Mesenchymal stem cell (in vitro differentiated cells and primary cell): ENCODE data around the gene USP25.

Source experiments
- DNase-seq: peaks from one replicate; pipeline ENCODE4 v3.0.0-alpha.2; 2013
- H2AFZ ChIP-seq: one replicate; pipeline ENCODE4 v1.6.1; 2013; ENCODE audit warnings: low read depth, mild to moderate bottlenecking, control low read depth, inconsistent platforms, low read length, moderate library complexity
- H2AK5ac ChIP-seq: 2 replicates; pipeline ENCODE4 v1.6.1; 2013; ENCODE audit warnings: low read length, moderate library complexity, mild to moderate bottlenecking, inconsistent platforms; ENCODE audit not compliant: severe bottlenecking
- H2BK120ac ChIP-seq: one replicate; pipeline ENCODE4 v1.6.1; 2013; ENCODE audit warnings: low read depth, mild to moderate bottlenecking, inconsistent platforms, low read length, moderate library complexity
- H2BK12ac ChIP-seq, 2 experiments: one replicate each; pipeline ENCODE4 v1.6.1; 2013; ENCODE audit warnings: inconsistent platforms in 2 of 2, low read length in 2 of 2, mild to moderate bottlenecking in 2 of 2, moderate library complexity in 2 of 2, control low read depth in 1 of 2
- H2BK15ac ChIP-seq: one replicate; pipeline ENCODE4 v1.6.1; 2013; ENCODE audit warnings: mild to moderate bottlenecking, low read depth, inconsistent platforms; ENCODE audit not compliant: poor library complexity, severe bottlenecking
- H2BK5ac ChIP-seq: 2 replicates; pipeline ENCODE4 v1.6.1; 2013; ENCODE audit warnings: low read depth, mild to moderate bottlenecking, low read length, control low read depth, inconsistent platforms; ENCODE audit not compliant: poor library complexity, severe bottlenecking
- H3K14ac ChIP-seq, 2 experiments: one replicate each; pipeline ENCODE4 v1.6.1; 2013; ENCODE audit warnings: inconsistent platforms in 2 of 2, low read length in 2 of 2, control low read depth in 1 of 2, mild to moderate bottlenecking in 1 of 2, moderate library complexity in 1 of 2
- H3K18ac ChIP-seq, 2 experiments: one replicate each; pipeline ENCODE4 v1.6.1; 2013; ENCODE audit warnings: inconsistent platforms in 2 of 2, low read length in 2 of 2, control low read depth in 1 of 2, low read depth in 1 of 2, mild to moderate bottlenecking in 1 of 2
- H3K23ac ChIP-seq, 2 experiments: one replicate each; pipeline ENCODE4 v1.6.1; 2013; ENCODE audit warnings: inconsistent platforms in 2 of 2, low read length in 2 of 2, mild to moderate bottlenecking in 2 of 2, moderate library complexity in 2 of 2, control low read depth in 1 of 2
- H3K27ac ChIP-seq: 2 replicates; pipeline ENCODE4 v1.5.1; 2013; ENCODE audit warnings: mild to moderate bottlenecking, moderate library complexity, low read length, control low read depth, inconsistent platforms; ENCODE audit not compliant: poor library complexity, severe bottlenecking
- H3K27me3 ChIP-seq, 2 experiments: 2 replicates each; pipeline versions ENCODE4 v1.6.1 to v1.7.0; 2013; ENCODE audit warnings: low read length in 2 of 2, mild to moderate bottlenecking in 2 of 2, moderate library complexity in 2 of 2, control low read depth in 1 of 2, inconsistent platforms in 1 of 2; ENCODE audit not compliant: control insufficient read depth in 1 of 2, insufficient read depth in 1 of 2
- H3K36me3 ChIP-seq, 2 experiments: 2 replicates each; pipeline versions ENCODE4 v1.6.1 to v1.7.0; 2013; ENCODE audit warnings: low read length in 2 of 2, control low read depth in 1 of 2, inconsistent platforms in 1 of 2, low read depth in 1 of 2, mild to moderate bottlenecking in 1 of 2; ENCODE audit not compliant: insufficient read depth in 2 of 2, control insufficient read depth in 1 of 2
- H3K4ac ChIP-seq, 2 experiments: one replicate each; pipeline ENCODE4 v1.6.1; 2013; ENCODE audit warnings: inconsistent platforms in 2 of 2, low read length in 2 of 2, mild to moderate bottlenecking in 2 of 2, moderate library complexity in 2 of 2, control low read depth in 1 of 2, low read depth in 1 of 2
- H3K4me1 ChIP-seq: 2 replicates; pipeline ENCODE4 v1.6.1; 2013; ENCODE audit warnings: low read depth, low read length, control low read depth; ENCODE audit not compliant: control insufficient read depth, insufficient read depth
- H3K4me2 ChIP-seq: 2 replicates; pipeline ENCODE4 v1.6.1; 2013; ENCODE audit warnings: low read length, mild to moderate bottlenecking, inconsistent platforms; ENCODE audit not compliant: poor library complexity, severe bottlenecking
- H3K4me3 ChIP-seq, 2 experiments: 2 replicates each; pipeline versions ENCODE4 v1.5.1 to v1.7.0; 2013; ENCODE audit warnings: low read length in 2 of 2, mild to moderate bottlenecking in 2 of 2, control low read depth in 1 of 2, low read depth in 1 of 2; ENCODE audit not compliant: insufficient read depth in 1 of 2
- H3K79me1 ChIP-seq: replicated peaks from 2 replicates; pipeline ENCODE4 v1.6.1; 2013; ENCODE audit warnings: mild to moderate bottlenecking, control low read depth, low read length, inconsistent platforms; ENCODE audit not compliant: poor library complexity, severe bottlenecking
- H3K9ac ChIP-seq: 2 replicates; pipeline ENCODE4 v1.7.0; 2013; ENCODE audit warnings: mild to moderate bottlenecking, low read length, moderate library complexity
- H3K9me3 ChIP-seq: 2 replicates; pipeline ENCODE4 v1.7.0; 2013; ENCODE audit warnings: mild to moderate bottlenecking, low read length; ENCODE audit not compliant: control insufficient read depth
- H4K8ac ChIP-seq: one replicate; pipeline ENCODE4 v1.6.1; 2013; ENCODE audit warnings: inconsistent platforms, mild to moderate bottlenecking, low read length, moderate library complexity
- H4K91ac ChIP-seq: one replicate; pipeline ENCODE4 v1.6.1; 2013; ENCODE audit warnings: mild to moderate bottlenecking, low read length, inconsistent platforms
- WGBS: methylation state at CpG from one replicate; pipeline ENCODE4 v1.1.7; 2013; ENCODE audit warnings: mixed read lengths; 5-methylcytosine and 5-hydroxymethylcytosine counted together

Gene USP25

DNA sequence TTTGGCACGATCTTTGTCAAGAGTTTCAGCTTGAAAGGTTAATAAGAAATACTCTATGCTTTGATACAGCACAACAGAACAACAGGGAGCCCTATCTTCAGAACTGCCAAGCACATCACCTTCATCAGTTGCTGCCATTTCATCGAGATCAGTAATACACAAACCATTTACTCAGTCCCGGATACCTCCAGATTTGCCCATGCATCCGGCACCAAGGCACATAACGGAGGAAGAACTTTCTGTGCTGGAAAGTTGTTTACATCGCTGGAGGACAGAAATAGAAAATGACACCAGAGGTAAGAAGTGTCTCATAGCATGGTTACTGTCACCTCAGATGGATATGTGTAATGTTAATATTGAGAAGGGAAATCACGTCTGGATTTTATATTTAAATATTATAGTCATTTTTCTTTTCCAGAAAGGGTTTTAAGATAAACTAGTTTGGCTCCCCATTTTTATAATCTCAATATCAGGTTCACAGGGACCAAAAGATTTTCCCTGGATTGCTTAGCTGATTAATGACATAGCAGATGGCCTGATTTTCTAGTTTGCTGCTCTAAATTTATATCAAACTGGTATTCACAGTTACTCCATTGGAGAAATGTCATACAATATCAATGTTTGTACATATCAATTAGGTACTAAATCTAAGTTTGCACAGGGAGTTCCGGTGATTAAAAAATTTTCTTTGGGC lies 97.3 kb downstream of the USP25 start:
- Histone ChIP-seq H2AK5ac (no peak overlapping the region), H4K8ac (no peak overlapping the region), H3K18ac (no peak overlapping the region), H3K4me1 (no peaks in the 10 kb centered on the region), H3K79me1 (peaks cover 14% of the 10 kb centered on the region), H2BK12ac (no peak overlapping the region), H3K27me3 (no peaks in the 10 kb centered on the region), H3K27ac (no peak overlapping the region), H3K36me3 (peaks cover 7 to 50% of the 10 kb centered on the region in 2 experiments), H2AFZ (no peak overlapping the region), H2BK15ac (no peak overlapping the region), H3K14ac (no peak overlapping the region), H3K4me3 (no peak overlapping the region), H3K9me3 (no peaks in the 10 kb centered on the region), H3K4ac (no peak overlapping the region), H4K91ac (no peak overlapping the region), H3K4me2 (no peak overlapping the region), H3K9ac (no peak overlapping the region), H2BK120ac (no peak overlapping the region), H3K23ac (no peak overlapping the region), H2BK5ac (no peak overlapping the region)
- WGBS: 97% methylated on average over 6 of the region's 8 CpGs
- no peak for DNase-seq

DNA sequence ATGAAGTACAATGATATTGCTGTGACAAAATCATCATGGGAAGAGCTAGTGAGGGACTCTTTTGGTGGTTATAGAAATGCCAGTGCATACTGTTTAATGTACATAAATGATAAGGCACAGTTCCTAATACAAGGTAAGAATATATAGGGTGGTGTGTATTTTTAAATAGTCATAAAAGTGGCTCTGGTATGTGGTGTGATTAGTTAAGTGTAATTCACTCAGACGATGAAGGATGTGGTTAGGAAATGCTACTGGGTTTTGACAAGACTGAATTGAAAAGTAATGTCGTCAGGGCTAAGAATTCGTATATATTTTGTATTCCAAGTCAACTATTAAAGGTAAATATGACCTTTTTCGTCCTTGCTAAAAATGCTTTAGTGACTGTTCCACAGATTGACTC lies 101.7 kb downstream of the USP25 start:
- peaks cover 12% of the 10 kb centered on the region for H3K79me1 ChIP-seq
- 80% methylated on average over 4 of the region's 4 CpGs for WGBS
- no peak overlapping the region for H4K8ac ChIP-seq
- H3K18ac ChIP-seq: no peak overlapping the region
- H3K9me3 ChIP-seq: no peaks in the 10 kb centered on the region
- H3K23ac ChIP-seq: no peak overlapping the region
- H2AFZ ChIP-seq: no peak overlapping the region
- H2BK120ac ChIP-seq: no peak overlapping the region
- no peaks in the 10 kb centered on the region for H3K27me3 ChIP-seq
- H3K4me3 ChIP-seq: no peak overlapping the region
- H3K4me2 ChIP-seq: no peak overlapping the region
- H2AK5ac ChIP-seq: no peak overlapping the region
- DNase-seq: no peak
- no peak overlapping the region for H3K9ac ChIP-seq
- H2BK12ac ChIP-seq: no peak overlapping the region
- no peak overlapping the region for H4K91ac ChIP-seq
- H3K4me1 ChIP-seq: no peaks in the 10 kb centered on the region
- H3K14ac ChIP-seq: no peak overlapping the region
- H3K36me3 ChIP-seq: peaks cover 6 to 64% of the 10 kb centered on the region in 2 experiments
- no peak overlapping the region for H3K4ac ChIP-seq
- no peak overlapping the region for H3K27ac ChIP-seq
- no peak overlapping the region for H2BK5ac ChIP-seq
- no peak overlapping the region for H2BK15ac ChIP-seq

DNA sequence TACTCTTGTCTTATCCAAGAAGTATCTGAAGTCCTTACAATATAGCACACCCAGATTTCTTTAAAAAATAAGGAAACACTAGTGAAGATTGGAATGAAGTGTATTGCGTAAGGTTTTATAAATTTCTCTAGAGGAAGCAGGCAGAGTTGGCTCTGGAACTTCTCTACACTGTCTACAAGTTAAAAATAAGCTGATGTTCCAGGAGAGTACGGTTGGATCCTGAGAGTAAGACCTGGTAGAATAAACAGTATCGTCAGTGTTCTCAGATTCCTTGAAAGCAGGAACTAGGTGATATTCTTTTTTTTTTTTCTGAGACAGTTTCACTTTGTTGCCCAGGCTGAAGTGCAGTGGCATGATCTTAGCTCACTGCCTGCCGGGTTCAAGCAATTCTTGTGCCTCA lies 107.9 kb downstream of the USP25 start:
- Histone ChIP-seq H3K4me1 (peaks cover 4% of the 10 kb centered on the region), H3K79me1 (peaks cover 8% of the 10 kb centered on the region), H3K27me3 (no peaks in the 10 kb centered on the region), H3K9ac (no peak overlapping the region), H3K23ac (no peak overlapping the region), H3K4me2 (no peak overlapping the region), H3K9me3 (no peaks in the 10 kb centered on the region), H2BK120ac (no peak overlapping the region), H3K4me3 (no peak overlapping the region), H2BK5ac (no peak overlapping the region), H2AK5ac (no peak overlapping the region), H2BK15ac (no peak overlapping the region), H2AFZ (no peak overlapping the region), H3K4ac (no peak overlapping the region), H3K18ac (peak overlapping the region in 1 of 2 experiments; percentile 66), H4K91ac (no peak overlapping the region), H3K27ac (peak overlapping the region; percentile 35), H4K8ac (no peak overlapping the region), H2BK12ac (no peak overlapping the region), H3K14ac (no peak overlapping the region), H3K36me3 (peaks cover 2 to 30% of the 10 kb centered on the region in 2 experiments)
- DNase-seq: peak; percentile 74
- 24% methylated on average over 3 of the region's 4 CpGs for WGBS

DNA sequence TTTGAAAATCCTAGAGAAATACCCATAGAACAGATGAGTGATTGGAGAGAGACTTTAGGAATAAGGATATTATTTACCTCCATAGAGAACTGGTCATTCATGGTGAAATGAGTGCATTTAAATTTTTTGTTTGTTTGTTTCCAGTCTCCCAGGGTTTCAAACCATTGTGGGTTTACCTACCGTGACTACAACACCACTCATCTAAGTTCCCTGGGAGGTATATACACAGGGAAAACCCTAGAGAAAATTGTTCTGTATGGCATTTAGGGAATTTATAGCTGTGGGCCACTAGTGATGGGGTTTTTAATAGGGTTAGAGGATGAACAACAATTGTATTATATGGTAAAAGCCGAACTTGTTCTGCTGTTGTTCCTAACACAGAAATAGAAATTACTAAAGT lies 109.2 kb downstream of the USP25 start:
- Histone ChIP-seq H3K18ac (no peak overlapping the region), H2BK120ac (no peak overlapping the region), H3K27me3 (no peaks in the 10 kb centered on the region), H3K14ac (no peak overlapping the region), H3K9me3 (no peaks in the 10 kb centered on the region), H3K23ac (no peak overlapping the region), H3K4me3 (no peak overlapping the region), H2AK5ac (no peak overlapping the region), H4K91ac (no peak overlapping the region), H2BK5ac (no peak overlapping the region), H3K4ac (no peak overlapping the region), H2AFZ (no peak overlapping the region), H2BK12ac (no peak overlapping the region), H3K79me1 (peaks cover 10% of the 10 kb centered on the region), H2BK15ac (no peak overlapping the region), H3K9ac (no peak overlapping the region), H3K27ac (no peak overlapping the region), H3K4me2 (no peak overlapping the region), H4K8ac (no peak overlapping the region), H3K36me3 (peaks cover 0 to 28% of the 10 kb centered on the region in 2 experiments), H3K4me1 (peaks cover 4% of the 10 kb centered on the region)
- DNase-seq: no peak
- 100% methylated on average over 1 of the region's 2 CpGs for WGBS
